GM12865 (cell line): Measurements from ENCODE around the gene MLANA.

ENCODE experiments used
- DNase-seq: peaks from one replicate; pipeline ENCODE4 v3.0.0; 2010; ENCODE audit warnings: low read depth
- H3K4me3 ChIP-seq: 2 replicates; pipeline ENCODE4 v1.5.1; 2011; ENCODE audit warnings: mild to moderate bottlenecking, low read depth, low read length, control low read depth
- CTCF ChIP-seq: IDR thresholded peaks from 2 replicates; pipeline ENCODE4 v1.5.1; 2011; ENCODE audit warnings: low read length, control low read depth, low read depth, inconsistent platforms; ENCODE audit not compliant: insufficient read depth; ENCODE audit errors: missing control alignments

The MLANA gene

GRCh38 chr9:5915438-5915837 lies 24.7 kb downstream of the MLANA start:
- no peak overlapping the region for H3K4me3 ChIP-seq
- DNase-seq = no peak
- no peak for TF ChIP-seq CTCF

GRCh38 chr9:5917273-5917672 lies 26.6 kb downstream of the MLANA start:
- H3K4me3 ChIP-seq = no peak overlapping the region
- no peak for TF ChIP-seq CTCF

GRCh38 chr9:5917888-5918287 lies 27.2 kb downstream of the MLANA start:
- no peak for DNase-seq
- no peak overlapping the region for H3K4me3 ChIP-seq
- no peak for TF ChIP-seq CTCF

More at GRCh38 chr9:5917273-5917672, 26.6 kb downstream of the MLANA start:
- DNase-seq = no peak

GRCh38 chr9:5918460-5918859 lies 27.8 kb downstream of the MLANA start:
- TF ChIP-seq CTCF = no peak
- no peak overlapping the region for H3K4me3 ChIP-seq
- no peak for DNase-seq

GRCh38 chr9:5920860-5921328 lies 30.2 kb downstream of the MLANA start:
- no peak overlapping the region for H3K4me3 ChIP-seq
- no peak for TF ChIP-seq CTCF

GRCh38 chr9:5922192-5922591 lies 31.5 kb downstream of the MLANA start:
- no peak overlapping the region for H3K4me3 ChIP-seq
- TF ChIP-seq CTCF = no peak
- DNase-seq = no peak

More at GRCh38 chr9:5920860-5921328, 30.2 kb downstream of the MLANA start:
- peak; percentile 48 for DNase-seq

- DNase-seq = no peak
- no peak overlapping the region for H3K4me3 ChIP-seq
- no peak for TF ChIP-seq CTCF
Observed at GRCh38 chr9:5931657-5932056, 41.0 kb downstream of the MLANA start.
